Measurements from ENCODE around the gene DCXR. TPM values are rescaled to one million over a fixed set of nuclear protein-coding genes. Genes with fewer than 3 reads are reported as not detected.

DCXR gene
- total RNA-seq, 2 experiments from 2014 or later, result 103 to 119 TPM

DNA sequence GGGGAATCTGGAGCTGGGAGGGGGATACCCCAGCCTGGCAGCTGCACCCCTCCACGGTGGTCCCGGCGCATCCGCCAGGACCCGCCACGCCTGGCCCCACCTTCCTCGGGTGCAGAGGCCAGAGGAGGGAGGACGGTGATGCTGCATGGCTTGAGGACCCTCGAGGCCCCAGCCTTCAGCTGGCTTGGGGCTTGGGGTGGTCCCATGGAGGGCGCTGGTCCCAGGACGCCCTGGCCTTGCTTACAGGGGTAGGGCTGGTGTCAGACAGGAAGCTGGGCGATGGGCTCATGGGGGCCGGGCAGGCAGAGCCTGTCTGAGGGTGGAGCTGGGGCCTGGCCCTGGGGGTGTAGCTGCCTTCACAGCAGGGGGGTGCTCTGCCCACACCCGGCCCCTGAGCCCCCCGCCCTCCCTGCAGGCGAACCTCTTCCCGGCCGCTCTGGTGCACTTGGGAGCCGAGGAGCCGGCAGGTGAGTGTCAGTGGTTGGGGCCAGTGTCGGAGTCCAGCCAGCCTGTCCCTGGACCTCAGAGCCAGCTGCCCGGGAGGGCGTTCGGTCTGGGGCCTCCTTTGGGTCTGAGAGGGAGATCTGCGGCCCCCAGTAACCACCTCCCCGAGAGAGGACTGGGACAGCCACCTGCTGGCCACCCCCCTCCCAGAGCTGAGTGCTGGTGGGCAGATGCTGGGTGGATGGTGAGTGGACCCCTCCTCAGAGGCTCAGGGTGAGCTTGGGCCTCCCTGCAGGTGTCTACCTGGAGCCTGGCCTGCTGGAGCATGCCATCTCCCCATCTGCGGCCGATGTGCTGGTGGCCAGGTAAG is 21.2 kb downstream of the DCXR start:
- peaks cover 11% of the 10 kb centered on the region for H3K36me3 ChIP-seq (ENCODE audit: insufficient read depth, low read length)
- ATAC-seq (ENCODE audit: poor library complexity) (no peak), DNase-seq (no peak)
- POLR2A ChIA-PET, result interaction anchor here (1.1 to 1.5 kb wide), 2 partner anchors 14 to 57 kb away, joined by 3 to 5 read pairs; no protein-coding TSS in a partner anchor
- peaks cover 3% of the 10 kb centered on the region for H3K4me1 Mint-ChIP-seq (ENCODE audit: low read depth)
- no peaks in the 10 kb centered on the region for H3K9me3 Mint-ChIP-seq
- TF ChIP-seq, protein P1, sequence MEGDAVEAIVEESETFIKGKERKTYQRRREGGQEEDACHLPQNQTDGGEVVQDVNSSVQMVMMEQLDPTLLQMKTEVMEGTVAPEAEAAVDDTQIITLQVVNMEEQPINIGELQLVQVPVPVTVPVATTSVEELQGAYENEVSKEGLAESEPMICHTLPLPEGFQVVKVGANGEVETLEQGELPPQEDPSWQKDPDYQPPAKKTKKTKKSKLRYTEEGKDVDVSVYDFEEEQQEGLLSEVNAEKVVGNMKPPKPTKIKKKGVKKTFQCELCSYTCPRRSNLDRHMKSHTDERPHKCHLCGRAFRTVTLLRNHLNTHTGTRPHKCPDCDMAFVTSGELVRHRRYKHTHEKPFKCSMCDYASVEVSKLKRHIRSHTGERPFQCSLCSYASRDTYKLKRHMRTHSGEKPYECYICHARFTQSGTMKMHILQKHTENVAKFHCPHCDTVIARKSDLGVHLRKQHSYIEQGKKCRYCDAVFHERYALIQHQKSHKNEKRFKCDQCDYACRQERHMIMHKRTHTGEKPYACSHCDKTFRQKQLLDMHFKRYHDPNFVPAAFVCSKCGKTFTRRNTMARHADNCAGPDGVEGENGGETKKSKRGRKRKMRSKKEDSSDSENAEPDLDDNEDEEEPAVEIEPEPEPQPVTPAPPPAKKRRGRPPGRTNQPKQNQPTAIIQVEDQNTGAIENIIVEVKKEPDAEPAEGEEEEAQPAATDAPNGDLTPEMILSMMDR (IDR thresholded peaks at IDR 0.05), result no peak
- H3K27me3 ChIP-seq (ENCODE audit: control insufficient read depth in 1 of 2, insufficient read depth in 2 of 2, low read length in 2 of 2), result no peaks in the 10 kb centered on the region
- H3K27ac Mint-ChIP-seq, result no peak overlapping the region
- no peaks in the 10 kb centered on the region for H3K27me3 Mint-ChIP-seq
- H3K4me3 ChIP-seq (ENCODE audit: low read length), result no peak overlapping the region
- CTCF ChIA-PET, result interaction anchor here (1.3 kb wide), 1 partner anchor 57 kb away, joined by 4 read pairs; no protein-coding TSS in a partner anchor
- H3K27ac ChIP-seq (ENCODE audit: low read depth in 1 of 2, low read length in 2 of 2), result no peak overlapping the region
- H3K9me3 ChIP-seq (ENCODE audit: control insufficient read depth in 1 of 2, insufficient read depth in 1 of 2, low read length in 2 of 2), result no peaks in the 10 kb centered on the region
- no peaks in the 10 kb centered on the region for H3K36me3 Mint-ChIP-seq (ENCODE audit: low read depth)
- H3K4me3 Mint-ChIP-seq, result no peak overlapping the region
- peaks cover 15% of the 10 kb centered on the region for H3K4me1 ChIP-seq (ENCODE audit: insufficient read depth, low read length)
- intact Hi-C loops (cut with DNase I, micrococcal nuclease), result no loop called here

DNA sequence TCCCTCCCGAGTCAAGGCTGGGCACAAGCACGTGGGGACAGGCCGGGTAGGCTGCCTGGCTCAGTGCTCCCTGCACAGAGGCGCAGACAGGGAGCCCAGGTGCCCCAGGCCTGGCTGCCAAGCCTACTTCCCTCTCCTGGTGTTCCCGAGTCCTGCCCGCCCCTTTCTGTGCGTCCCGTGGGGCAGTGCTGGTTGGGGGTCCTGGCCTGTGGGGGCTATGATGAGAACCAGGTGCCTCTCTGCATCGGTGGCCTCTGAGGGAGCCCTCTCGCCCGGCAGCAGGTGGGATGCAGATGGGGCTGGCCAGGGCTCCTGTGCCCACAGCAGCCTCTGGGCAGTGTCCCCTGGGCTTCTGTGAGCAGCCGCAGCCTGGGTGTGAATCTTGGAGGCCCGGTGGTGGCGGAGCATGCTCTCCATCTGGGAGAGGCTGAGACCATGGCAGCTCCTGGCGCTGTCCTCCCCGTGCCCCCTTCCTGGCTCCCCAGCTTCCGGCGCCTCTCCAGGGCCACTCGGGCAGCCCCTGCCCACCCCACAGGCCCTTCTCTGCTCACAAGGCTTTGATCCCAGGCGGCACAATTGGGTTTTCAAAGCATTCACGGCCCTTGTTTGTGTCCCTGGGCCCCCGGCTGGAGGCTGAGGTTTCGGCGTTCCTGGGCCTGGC is 22.1 kb downstream of the DCXR start:
- ChIA-PET POLR2A (interaction anchor here (1.1 kb wide), 1 partner anchor 56 kb away, joined by 5 read pairs; no protein-coding TSS in a partner anchor), CTCF (interaction anchor here (1.3 kb wide), 1 partner anchor 56 kb away, joined by 4 read pairs; no protein-coding TSS in a partner anchor)
- no peaks in the 10 kb centered on the region for H3K9me3 Mint-ChIP-seq
- no peaks in the 10 kb centered on the region for H3K36me3 Mint-ChIP-seq (ENCODE audit: low read depth)
- TF ChIP-seq, protein P1 (IDR thresholded peaks at IDR 0.05), result no peak
- no peaks in the 10 kb centered on the region for H3K27me3 Mint-ChIP-seq
- Histone ChIP-seq H3K27ac (ENCODE audit: low read depth in 1 of 2, low read length in 2 of 2) (no peak overlapping the region), H3K27me3 (ENCODE audit: control insufficient read depth in 1 of 2, insufficient read depth in 2 of 2, low read length in 2 of 2) (no peaks in the 10 kb centered on the region), H3K4me3 (ENCODE audit: low read length) (no peak overlapping the region), H3K36me3 (ENCODE audit: insufficient read depth, low read length) (peaks cover 11% of the 10 kb centered on the region), H3K9me3 (ENCODE audit: control insufficient read depth in 1 of 2, insufficient read depth in 1 of 2, low read length in 2 of 2) (no peaks in the 10 kb centered on the region), H3K4me1 (ENCODE audit: insufficient read depth, low read length) (peaks cover 7% of the 10 kb centered on the region)
- no peak overlapping the region for H3K4me3 Mint-ChIP-seq
- no peak overlapping the region for H3K27ac Mint-ChIP-seq
- intact Hi-C loops (cut with DNase I, micrococcal nuclease), result no loop called here
- DNase-seq (no peak), ATAC-seq (ENCODE audit: poor library complexity) (no peak)
- H3K4me1 Mint-ChIP-seq (ENCODE audit: low read depth), result no peaks in the 10 kb centered on the region

DNA sequence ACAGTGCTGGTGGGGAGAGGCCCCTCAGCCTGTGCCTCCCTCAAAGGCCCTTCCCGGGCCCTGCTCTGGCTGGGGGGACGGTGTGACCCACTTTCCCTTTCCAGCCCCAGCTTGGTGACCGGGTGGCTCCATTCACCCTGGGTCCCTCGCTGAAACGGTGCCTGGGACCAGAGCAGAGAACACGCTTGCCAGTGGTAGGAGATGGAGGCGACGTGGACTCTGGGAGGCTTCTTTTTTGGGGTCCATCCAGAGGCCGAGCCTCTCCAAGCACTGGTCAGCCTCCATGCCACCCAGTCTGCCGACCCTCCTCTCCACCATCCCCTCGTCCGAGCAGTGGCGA is 22.6 kb downstream of the DCXR start:
- H3K4me1 Mint-ChIP-seq (ENCODE audit: low read depth), result no peaks in the 10 kb centered on the region
- ChIA-PET CTCF (no interaction called here), POLR2A (no interaction called here)
- no peaks in the 10 kb centered on the region for H3K9me3 ChIP-seq (ENCODE audit: control insufficient read depth in 1 of 2, insufficient read depth in 1 of 2, low read length in 2 of 2)
- no peak overlapping the region for H3K27ac ChIP-seq (ENCODE audit: low read depth in 1 of 2, low read length in 2 of 2)
- ATAC-seq (ENCODE audit: poor library complexity) (no peak), DNase-seq (no peak)
- H3K36me3 ChIP-seq (ENCODE audit: insufficient read depth, low read length), result peaks cover 11% of the 10 kb centered on the region
- H3K9me3 Mint-ChIP-seq, result no peaks in the 10 kb centered on the region
- H3K4me3 ChIP-seq (ENCODE audit: low read length), result no peak overlapping the region
- peaks cover 3% of the 10 kb centered on the region for H3K4me1 ChIP-seq (ENCODE audit: insufficient read depth, low read length)
- intact Hi-C loops (cut with DNase I, micrococcal nuclease), result no loop called here
- no peak overlapping the region for H3K4me3 Mint-ChIP-seq
- H3K27me3 ChIP-seq (ENCODE audit: control insufficient read depth in 1 of 2, insufficient read depth in 2 of 2, low read length in 2 of 2), result no peaks in the 10 kb centered on the region
- no peak overlapping the region for H3K27ac Mint-ChIP-seq
- no peaks in the 10 kb centered on the region for H3K27me3 Mint-ChIP-seq
- no peaks in the 10 kb centered on the region for H3K36me3 Mint-ChIP-seq (ENCODE audit: low read depth)
- TF ChIP-seq, protein P1 (IDR thresholded peaks at IDR 0.05), result no peak
